HG03469 (cell line): ENCODE measurements around the gene CRYBB3.

Experiments
- ATAC-seq: cut with Tn5 transposase; IDR thresholded peaks from one replicate; pipeline ENCODE4 v1.9.1; 2021; ENCODE audit warnings: mild to moderate bottlenecking, moderate library complexity, moderate number of reproducible peaks; ENCODE audit not compliant: unreplicated experiment

The CRYBB3 gene

DNA sequence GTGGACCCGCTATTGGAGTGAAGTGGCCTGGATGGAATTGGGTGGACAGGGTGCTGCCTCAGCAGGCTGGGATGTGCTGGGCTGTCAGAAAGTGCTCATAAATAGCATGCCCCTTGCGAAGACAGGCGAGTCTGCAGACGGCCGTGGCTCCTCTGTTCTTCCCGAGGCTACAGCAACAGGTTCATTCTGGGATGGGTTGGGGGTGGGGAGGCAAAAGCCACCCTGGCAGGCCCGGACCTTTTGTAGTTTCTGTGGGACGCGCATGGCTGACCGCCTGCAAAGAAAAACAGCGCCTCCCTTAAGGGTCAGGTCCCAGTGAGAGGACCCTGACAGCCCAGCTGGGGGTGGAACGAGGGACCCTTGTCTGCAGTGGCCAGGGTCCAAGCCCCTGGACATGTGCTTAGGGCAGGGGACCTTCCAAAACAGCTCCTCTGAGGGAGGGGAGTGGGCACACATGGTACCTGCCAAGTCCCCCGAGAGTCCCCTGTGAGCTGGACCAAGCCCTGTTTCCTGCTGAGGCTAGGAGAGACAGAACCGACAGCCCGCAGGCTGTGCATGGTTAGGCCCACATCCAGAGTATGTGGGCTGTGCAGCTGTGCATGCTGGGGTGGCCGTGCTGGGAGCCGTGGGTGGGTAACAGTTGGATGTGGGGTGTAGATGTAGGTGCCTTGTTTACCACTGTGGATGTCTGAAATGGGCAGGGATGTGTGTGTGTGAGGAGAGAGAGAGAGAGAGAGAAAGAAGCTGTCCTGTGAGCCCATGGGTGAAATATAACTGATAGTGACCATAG is at the start of gene CRYBB3:
TSS of gene CRYBB3 (plus strand) at position 128 of the 790 bp plus-strand sequence. CDS start 1,539 bp downstream, outside the sequence.
- ATAC-seq: no peak

DNA sequence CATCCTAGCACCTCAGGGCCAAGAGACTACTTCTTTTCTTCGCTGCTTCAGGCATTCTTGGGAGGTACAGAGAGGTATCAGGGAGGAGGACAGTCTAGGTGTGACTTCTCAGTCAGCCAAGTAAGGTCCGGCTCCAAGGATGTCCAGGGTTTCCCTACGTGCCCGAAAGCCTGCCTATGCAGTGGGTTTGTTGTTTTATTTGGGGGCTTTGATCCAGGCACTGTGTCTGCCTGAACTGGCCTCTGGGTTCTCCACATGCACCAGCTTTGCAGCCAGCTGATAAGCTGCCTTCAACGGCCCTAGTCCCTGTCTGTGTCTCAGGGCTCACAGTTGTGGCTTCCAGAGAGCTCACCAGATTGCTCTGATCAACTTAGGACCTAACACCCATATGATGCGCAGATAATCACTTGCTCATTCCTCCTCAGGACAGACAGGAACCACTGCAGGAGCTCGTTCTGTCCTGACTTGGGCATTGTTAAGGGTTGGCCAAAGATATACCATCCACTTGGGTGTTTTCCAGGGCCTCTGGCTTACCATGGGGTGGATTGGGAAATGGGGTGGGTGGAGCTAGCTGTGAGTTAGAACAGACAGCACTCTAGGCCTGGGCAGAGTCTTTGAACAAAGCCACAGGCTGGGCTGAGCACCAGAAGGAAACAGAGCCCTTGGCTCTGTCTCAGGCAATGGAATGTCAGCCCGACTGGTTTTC is 45.5 kb upstream of the CRYBB3 start:
- no peak for ATAC-seq

DNA sequence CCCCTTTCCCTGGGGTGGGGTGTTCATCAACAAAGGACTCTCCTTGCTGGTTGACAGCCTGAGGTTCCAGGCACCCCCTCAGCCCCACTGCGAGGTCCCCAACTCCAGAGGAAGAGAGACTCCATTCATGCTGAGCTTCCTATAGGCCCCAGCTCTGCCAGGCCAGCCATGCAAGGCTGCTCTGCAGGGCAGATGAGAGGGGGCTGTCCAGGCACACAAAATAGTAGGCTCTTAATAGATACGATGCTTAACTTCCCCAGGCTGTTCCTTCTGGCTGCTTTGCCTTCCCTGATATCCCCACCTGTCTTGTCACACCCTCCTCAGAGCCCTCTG is 45.0 kb upstream of the CRYBB3 start:
- ATAC-seq: no peak

DNA sequence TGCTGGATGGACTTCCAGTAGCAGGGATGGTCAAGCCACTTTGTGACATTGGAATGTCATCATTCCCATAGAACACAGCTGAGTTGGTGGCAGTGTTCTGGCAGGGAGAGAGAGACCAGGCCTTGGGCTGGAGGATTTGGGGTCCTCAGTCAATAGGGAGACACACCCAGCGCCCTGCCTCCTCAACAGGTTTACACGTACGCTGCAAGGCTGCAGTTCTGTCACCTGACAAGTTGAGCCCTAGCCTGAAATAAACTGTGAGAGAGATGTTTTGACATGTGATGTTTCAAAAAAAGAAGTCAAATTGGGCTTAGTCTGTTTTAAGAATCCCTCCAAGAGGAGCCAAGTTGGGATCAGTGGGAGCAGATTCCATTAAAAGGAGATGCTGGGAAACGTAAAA is 42.9 kb upstream of the CRYBB3 start:
- ATAC-seq: no peak

DNA sequence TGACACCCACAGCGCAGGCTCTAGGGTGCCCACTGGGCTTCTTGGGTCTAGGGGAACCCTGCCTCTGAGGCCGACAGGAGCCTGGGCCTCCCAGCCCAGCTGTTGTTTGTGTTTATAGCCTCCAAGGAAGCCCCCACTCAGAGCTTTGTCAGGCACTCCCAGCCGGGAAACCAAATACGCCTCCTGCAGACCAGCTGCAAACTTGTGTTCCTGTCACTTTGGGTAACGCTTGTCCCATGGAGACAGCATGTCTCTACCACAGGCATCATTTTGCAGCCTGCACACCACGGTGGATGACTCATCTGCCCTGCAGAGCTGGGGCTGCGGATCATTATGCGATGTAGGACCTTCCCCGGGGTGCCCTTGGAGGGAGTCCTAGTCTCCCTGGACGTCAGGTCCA is 40.6 kb upstream of the CRYBB3 start:
- no peak for ATAC-seq

DNA sequence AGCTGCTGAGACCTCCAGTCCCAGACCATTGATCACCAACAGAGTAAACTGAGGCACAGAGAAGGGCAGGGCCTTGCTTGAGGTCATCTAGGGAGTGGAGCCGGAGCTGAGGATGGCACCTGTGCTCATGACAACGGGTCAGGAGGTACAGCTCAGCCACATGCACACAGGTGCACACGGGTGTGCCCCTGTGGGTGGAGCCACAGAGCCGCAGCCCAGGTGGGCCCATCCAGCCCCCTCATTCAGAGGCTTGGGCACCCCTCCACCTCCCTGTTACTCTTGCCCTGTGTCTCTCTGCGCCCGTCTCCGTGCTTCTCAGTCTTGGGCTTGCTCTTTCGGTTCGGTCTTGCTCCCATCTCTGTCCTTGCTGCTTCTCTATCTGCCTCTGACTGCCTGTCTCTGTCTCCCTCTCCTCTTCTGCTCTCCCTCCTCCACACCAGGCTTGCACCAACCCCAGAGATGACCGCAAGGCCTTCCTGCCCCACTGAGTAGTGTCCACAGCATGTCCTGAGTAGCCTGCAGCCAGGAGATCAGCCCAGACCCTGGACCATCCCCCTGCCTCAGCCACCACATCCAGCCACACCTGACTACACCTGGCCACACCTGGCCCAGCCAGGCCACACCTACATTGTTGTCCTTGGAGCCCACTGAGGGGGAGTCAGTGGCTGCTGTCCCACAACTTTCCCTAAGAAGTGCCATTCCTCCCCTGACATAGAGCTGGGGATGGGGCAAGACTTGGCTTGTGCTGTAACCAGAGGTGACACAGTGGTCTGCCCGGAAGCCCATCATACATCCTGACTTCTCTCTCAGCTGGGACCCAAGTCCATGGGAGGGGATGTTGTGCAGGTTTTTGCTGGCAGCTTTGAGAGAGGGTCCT is 39.3 kb upstream of the CRYBB3 start:
- ATAC-seq: no peak

DNA sequence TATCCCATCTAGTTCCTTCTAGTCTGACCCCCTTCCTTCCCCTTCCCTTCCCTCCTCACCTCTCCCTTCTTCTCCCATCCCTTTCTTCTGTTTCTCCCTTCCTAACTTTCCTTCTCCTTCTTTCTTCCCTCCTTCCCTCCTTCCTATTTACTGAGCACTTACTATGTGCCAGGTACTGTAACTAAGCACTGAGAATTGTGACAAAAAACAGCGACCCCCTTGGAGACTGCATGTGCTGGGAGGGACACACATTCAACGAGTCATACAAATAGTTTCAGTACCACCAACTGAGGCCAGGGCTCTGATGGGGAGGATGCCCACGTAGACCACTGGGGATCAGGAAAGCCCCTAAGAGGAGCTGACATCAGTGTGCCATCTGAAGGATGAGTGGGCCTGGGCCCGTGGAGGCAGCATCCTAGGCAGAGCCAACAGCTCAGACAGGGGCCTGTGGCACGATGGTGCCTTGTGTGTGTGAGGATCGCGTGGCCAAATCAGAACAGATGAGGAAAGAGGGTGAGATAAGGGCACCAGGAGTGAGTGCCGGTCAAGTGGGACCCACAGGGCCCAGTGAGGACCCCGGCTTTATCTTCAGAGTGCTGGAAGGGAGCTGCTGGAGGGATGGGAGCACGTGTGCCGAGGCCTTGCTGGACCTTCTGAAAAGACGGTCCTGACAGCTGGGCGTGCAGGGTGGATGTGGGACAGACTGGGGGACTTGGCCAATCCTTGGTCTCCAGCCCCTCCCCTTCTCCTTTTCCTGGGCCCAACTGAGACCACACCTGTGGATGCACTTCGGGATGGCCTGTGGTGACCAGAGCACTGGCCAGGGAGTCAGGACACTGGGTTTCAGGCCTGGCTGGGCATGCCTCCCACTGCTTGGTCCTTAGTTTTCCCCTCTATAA is 38.4 kb upstream of the CRYBB3 start:
- ATAC-seq: no peak

DNA sequence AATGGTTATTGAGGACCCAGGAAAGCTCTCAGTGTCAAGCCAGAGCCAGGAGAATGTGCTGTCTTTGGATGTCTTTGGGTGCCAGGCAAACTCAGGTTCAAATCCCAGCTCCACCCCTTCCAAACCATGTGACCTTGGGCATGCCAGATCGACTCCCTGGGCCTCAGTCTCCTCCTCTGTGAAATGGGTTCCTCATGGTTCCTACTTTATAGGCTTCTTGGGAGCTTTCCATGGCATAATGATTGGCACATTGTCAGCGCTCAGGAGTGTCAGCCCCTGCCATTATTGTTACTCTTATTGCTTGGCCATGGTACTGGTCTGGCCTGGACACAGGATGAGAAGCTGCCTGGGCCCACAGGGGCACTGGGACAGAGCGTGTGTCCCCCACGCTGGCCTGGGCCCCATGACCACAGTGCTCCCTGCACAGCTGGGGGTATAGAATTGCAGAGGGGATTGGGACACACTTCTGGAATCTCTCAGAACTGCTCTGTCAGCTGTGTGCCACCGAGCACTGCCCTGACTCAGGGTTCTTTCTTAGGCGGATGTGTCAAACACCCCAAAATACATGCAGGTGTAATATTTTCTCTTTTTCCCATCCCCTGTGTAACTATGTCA is 37.6 kb upstream of the CRYBB3 start:
- ATAC-seq: no peak

DNA sequence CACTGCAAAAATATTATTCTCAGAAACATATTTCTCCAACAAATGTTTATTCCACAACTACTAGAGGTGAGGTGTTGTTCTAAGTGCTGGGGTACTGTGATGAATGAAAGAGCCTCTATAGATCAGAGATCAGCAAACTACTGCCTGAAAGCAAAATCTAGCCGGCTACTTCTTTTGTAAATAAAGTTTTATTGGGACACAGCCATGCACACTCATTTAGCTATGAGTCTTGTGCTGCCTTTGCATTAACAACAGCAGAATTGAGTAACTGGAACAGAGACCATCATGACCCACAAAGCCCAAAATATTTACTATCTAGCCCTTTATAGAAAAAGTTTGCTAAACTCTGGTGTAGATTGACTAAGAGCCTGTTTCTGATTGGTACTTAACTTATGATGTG is 37.1 kb upstream of the CRYBB3 start:
- ATAC-seq: no peak

DNA sequence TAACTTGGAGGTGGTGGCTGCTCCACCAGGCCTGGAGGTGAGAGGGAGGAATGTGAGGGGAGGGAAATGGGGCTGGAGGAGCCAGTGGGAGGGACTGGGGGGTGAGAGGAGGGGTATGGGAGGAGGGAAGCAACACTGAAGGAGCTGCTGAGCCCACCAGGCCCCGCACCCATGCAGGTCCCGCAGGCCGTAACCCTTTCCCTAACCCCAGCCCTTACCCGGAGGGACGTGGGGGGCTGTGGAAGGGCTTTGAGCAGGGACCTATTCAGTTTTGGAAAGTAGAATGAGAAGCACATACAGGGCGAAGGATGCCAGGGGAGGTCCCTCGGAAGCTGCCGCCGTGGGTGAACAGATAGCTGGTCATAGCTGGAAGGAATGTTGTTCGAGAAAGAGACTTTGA is 33.9 kb upstream of the CRYBB3 start:
- no peak for ATAC-seq

DNA sequence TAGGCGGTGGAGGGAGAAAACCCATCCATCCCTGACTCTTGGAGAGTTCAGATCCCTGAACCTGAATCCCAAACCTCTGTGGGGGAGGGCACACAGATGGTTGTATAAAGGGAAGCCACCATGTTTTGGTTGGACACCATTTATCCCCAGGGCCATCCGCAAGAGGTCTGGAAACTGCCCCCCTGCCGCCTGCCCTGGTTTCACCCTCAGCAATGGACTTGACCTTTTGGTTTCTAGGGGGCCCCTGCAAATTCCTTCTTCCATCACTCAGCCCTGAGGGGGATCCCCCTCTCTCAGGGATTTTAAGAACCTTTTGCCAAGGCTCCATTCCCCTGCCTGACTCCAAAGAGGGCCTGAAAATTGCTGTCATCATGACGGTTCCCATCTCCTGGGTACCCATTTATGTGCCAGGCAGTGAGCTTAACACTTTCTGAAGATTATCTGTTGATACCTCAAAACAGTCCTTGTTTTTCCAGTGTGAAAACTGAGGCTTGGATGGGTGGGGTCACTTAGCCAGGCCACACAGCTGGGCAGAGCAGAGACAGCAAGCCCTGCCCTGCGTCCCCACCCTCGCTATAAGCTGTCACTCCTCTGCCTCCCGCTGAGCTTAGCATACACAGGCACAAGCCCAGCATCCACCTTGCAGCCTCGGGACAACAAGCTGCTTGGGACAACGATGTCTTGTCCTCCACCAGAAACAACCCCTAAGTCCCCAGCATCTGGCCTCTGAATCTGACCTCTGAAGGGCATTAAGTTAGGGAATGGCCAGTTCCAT is 33.2 kb upstream of the CRYBB3 start:
- no peak for ATAC-seq

DNA sequence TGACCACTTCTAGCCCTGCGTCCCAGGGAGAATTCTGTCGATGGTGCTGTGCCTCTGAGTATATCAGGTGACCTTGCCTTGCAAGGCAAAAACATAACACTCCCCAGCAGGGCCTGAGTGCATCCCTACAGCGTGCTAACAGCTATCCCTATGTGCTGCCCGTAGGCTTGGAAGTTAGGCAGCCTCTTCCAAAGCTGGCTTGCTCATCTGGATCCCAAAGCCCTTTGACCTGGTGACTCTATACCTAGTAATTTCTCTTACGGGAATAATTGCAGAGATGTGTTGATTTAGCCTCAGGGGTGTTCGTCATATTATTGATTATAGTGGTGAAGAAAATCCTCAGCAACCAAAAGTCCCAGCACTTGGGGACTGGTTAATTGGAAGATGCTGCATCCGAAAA is 32.6 kb upstream of the CRYBB3 start:
- no peak for ATAC-seq

DNA sequence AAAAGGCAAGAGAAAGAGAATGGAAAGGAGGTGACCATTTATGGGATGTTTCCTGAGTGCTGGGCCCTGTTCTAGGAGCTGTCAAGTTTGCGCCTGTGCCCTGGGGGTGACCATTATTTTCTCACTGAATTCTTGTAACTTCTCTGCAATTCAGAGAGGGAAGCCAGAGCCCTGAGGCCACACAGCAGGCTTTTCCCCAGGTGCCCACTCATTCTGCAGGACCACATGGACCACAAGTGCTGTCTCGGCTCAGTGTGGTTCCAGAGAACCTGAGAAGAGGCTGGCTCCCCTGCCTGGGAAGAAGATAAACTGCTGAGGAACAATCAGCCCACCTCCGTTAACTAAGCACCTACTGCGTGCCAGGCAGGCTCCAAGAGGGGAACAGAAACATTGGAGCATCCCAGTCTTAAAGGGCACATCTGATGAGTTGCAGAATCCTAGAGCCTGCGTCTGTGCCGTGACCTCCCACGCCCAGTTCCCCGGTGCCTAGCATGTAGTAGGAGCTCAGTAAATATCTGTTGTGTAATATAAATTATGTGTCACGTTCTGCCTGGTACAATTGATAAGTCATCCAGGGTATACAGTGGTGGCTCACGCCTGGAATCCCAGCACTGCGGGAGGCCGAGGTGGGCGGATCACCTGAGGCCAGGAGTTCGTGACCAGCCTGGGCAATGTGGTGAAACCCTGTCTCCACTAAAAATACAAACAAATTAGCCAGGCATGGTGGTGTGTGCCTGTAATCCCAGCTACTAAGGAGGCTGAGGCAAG is 31.6 kb upstream of the CRYBB3 start:
- no peak for ATAC-seq

DNA sequence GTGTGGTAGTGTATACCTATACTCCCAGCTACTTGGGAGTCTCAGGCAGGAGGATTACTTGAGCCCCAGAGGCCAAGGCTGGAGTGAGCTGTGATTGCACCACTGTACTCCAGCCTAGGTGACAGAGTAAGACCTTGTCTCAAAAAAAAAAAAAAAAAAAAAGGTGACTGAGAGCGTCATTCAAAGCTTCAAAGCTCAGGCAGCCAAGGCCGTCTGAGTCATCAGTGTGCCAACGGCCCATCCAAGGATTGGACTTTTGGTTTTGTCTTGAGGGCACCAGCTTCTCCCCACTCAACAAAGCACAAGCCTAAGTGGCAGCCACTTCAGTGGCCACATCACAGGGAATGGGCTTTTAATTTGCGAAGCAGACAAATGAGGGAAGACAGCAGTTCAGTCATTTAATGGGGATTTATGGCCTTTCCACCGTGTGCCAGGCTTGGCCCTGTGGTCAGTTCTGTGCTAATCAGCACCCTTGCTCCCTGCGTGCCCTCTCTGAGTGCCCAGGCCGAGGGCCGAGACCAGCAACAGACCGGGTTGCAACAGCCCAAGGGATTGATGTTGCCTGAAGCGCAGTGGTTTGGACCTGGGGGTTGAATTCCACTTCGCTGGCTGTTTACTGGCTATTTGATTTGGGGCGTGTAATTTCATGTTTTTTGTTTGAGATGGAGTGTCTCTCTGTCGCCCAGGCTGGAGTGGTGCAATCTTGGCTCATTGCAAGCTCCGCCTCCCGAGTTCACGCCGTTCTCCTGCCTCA is 30.2 kb upstream of the CRYBB3 start:
- no peak for ATAC-seq

DNA sequence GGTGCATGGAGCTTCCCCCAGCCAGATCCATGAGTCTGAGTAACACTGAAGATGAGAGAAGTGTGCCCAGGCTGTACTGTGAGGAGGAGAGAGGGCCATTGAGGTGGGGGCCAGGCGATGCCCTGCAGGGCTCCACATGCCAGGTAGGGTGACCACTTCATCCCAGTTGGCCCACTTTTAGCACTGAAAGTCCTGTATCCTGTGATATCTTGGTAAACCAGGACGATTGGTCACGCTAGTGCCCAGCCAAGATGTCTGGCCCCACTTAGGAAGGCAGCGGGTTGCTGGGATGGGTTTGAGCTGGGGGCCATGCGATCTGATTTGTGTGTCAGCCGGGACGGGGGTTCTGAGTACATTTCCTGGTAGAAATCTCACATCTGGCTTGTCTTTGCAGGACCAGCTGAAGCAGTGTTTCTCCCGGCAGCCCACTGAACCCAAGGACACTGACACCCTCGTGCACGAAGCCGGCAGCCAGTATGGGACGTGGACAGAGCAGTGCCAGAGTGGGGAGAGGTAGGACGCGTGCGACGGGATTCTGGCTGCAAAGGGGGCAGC is 29.2 kb upstream of the CRYBB3 start:
- no peak for ATAC-seq

DNA sequence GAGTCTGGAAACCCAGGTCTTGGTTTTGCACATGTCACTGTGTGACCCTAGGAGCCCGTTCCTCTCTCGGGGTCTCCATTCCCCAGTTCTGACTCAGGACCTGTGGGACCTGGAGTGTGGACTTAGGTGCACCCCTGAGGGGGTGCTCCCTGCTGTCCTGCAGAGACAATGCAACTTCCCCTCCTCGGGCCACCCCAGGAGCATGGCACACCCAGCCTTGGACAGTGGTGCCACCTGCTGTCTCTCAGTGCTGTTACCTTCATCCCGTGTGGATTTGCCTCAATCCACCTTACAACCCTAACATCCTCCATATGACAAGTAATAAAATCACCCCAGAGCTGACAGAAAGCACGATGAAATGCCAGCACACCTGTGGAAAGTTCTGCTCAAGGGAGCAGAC is 27.5 kb upstream of the CRYBB3 start:
- no peak for ATAC-seq

DNA sequence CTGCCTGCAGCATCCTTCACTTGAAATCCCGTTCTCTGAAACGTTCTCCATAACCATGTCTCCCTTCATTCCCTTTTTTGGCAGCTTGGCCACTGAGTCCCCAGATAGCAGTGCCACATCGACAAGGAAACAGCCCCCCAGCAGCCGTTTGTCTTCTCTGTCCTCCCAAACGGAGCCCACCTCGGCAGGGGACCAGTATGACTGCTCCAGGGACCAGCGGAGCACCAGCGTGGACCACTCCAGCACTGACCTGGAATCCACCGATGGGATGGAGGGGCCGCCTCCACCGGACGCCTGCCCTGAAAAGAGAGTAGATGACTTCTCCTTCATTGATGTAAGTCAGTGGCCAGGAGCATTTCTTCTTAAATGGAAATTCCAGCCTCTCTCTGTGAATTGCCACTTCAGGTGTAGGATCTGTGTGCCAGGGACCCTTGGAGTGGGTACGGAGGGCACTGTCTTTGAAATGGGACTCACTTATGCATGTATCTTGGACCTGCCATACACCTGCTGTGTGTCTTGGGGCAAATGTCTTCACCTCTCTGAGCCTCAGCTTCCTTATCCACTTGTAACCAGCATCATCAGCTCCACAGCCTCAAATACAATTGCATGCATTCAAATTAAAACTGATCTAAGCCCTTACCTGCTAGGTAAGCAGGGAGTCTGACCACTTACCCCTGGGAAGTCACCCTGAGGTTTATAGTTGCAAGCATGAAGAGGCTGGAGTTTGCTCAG is 25.3 kb upstream of the CRYBB3 start:
- ATAC-seq: no peak
